Hepatocyte (in vitro differentiated cells): Measurements from ENCODE around the gene ZNF436. TPM values are rescaled to one million over a fixed set of nuclear protein-coding genes. Genes with fewer than 3 reads are reported as not detected.

Source experiments
- DNase-seq: peaks from one replicate; pipeline ENCODE4 v3.0.0-alpha.2; 2016; ENCODE audit warnings: low spot score
- H2AFZ ChIP-seq: fragments of 200-600 bp; sonication (generic); 2 replicates; pipeline ENCODE4 v1.6.0; 2016; ENCODE audit warnings: antibody characterized with exemption, mild to moderate bottlenecking
- H3K27ac ChIP-seq: fragments of 200-600 bp; sonication (generic); 2 replicates; pipeline ENCODE4 v1.5.1; 2016; ENCODE audit warnings: mild to moderate bottlenecking
- H3K27me3 ChIP-seq: fragments of 200-600 bp; sonication (generic); 2 replicates; pipeline ENCODE4 v1.6.1; 2016
- H3K36me3 ChIP-seq: fragments of 200-600 bp; sonication (generic); replicated peaks from 2 replicates; pipeline ENCODE4 v1.5.1; 2016; ENCODE audit warnings: low read depth; ENCODE audit not compliant: insufficient read depth
- H3K4me1 ChIP-seq: fragments of 200-600 bp; sonication (generic); 2 replicates; pipeline ENCODE4 v1.5.1; 2016; ENCODE audit warnings: mild to moderate bottlenecking, moderate library complexity; ENCODE audit not compliant: insufficient read depth
- H3K4me2 ChIP-seq: fragments of 200-600 bp; sonication (generic); 2 replicates; pipeline ENCODE4 v1.6.0; 2016
- H3K4me3 ChIP-seq: fragments of 200-600 bp; sonication (generic); 2 replicates; pipeline ENCODE4 v1.5.1; 2016; ENCODE audit warnings: mild to moderate bottlenecking
- H3K79me2 ChIP-seq: fragments of 200-600 bp; sonication (generic); 2 replicates; pipeline ENCODE4 v1.6.0; 2017; ENCODE audit warnings: mild to moderate bottlenecking
- H3K9me2 ChIP-seq: fragments of 200-600 bp; sonication (generic); replicated peaks from 2 replicates; pipeline ENCODE4 v1.6.0; 2017; ENCODE audit warnings: mild to moderate bottlenecking; ENCODE audit not compliant: insufficient read depth
- H3K9me3 ChIP-seq: fragments of 200-600 bp; sonication (generic); 2 replicates; pipeline ENCODE4 v1.5.1; 2016; ENCODE audit warnings: low read depth, mild to moderate bottlenecking
- H4K20me1 ChIP-seq: fragments of 200-600 bp; sonication (generic); 2 replicates; pipeline ENCODE4 v1.6.0; 2016; ENCODE audit warnings: mild to moderate bottlenecking; ENCODE audit not compliant: insufficient read depth, poor library complexity, severe bottlenecking
- EZH2 ChIP-seq: fragments of 200-600 bp; sonication (generic); IDR thresholded peaks from 2 replicates; pipeline ENCODE4 v1.6.1; 2016; ENCODE audit warnings: antibody characterized with exemption, mild to moderate bottlenecking, borderline replicate concordance
- EZH2phosphoT487 ChIP-seq: fragments of 200-600 bp; sonication (generic); IDR thresholded peaks from one replicate; pipeline ENCODE4 v1.6.1; 2018; ENCODE audit warnings: antibody characterized with exemption, mild to moderate bottlenecking, low read depth, moderate library complexity; ENCODE audit not compliant: unreplicated experiment, severe bottlenecking
- WGBS: methylation state at CpG from one replicate; pipeline ENCODE4 v1.1.6; 2016; ENCODE audit warnings: low lambda C conversion rate; ENCODE audit errors: missing lambda C conversion rate; 5-methylcytosine and 5-hydroxymethylcytosine counted together
- polyA plus RNA-seq: library from polyadenylated mRNA; unstranded; fragments of >200 nt; fragmentation: Nextera tagmentation; extraction: Ambion mirVana; gene quantifications from 2 replicates; pipeline ENCODE4 v1.2.1, GENCODE V29; 2016
- total RNA-seq: library from RNA; depleted of rRNA; stranded (reverse); fragments of >200 nt; gene quantifications from 2 replicates; pipeline ENCODE4 v1.2.3, GENCODE V29; 2014
- TF ChIP-seq, protein P1 (sequence below): fragments of 200-600 bp; sonication (generic); IDR thresholded peaks from 2 replicates; pipeline ENCODE4 v1.5.1; 2016; ENCODE audit warnings: antibody characterized with exemption, mild to moderate bottlenecking; ENCODE audit not compliant: poor library complexity

ZNF436 gene
- total and polyA plus RNA-seq, 2 experiments from 2014 or later: 7.5 to 15.5 TPM

DNA sequence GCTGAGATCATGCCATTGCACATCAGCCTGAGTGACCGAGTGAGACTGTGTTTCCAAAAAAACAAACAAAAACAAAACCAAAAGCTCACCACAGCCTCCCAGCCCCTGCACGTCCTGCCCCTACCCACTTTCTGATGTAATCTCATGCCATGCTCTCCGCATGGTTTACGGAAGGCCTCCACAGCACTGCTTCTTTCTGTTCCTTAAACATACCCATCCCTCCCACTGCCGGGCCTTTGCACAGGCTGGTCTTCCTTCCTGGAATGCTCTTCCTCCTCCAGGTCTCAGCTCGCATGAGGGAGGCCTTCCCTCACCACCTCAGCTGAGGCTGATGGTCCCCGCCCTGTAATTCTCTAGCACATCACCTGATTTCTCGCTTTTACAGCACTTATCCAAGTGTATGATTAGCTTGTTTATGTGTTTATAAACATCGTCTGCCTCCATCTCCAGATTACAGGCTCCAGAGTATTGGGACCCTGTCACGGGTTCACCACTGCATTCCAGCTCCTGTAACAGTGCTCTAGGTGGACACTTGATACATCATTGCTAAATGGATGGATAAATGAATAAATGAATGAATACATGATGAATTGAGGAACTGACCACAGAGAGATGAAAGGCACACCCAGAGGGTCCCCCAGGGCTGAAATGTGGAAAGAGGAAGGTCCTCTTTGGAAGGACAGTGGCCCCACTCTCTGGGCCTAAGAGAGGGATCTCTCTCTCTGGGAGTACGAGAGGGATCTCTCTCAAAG is 32.8 kb upstream of the ZNF436 start:
- H4K20me1 ChIP-seq: no peaks in the 10 kb centered on the region
- no peaks in the 10 kb centered on the region for H3K36me3 ChIP-seq
- H3K79me2 ChIP-seq: no peaks in the 10 kb centered on the region
- H3K4me1 ChIP-seq: peaks cover 18% of the 10 kb centered on the region
- no peak overlapping the region for H3K4me3 ChIP-seq
- H3K27ac ChIP-seq: peak overlapping the region; percentile 60
- WGBS: 88% methylated on average over 11 of the region's 11 CpGs
- TF ChIP-seq EZH2: no peak
- TF ChIP-seq EZH2phosphoT487: no peak
- TF ChIP-seq, protein P1, sequence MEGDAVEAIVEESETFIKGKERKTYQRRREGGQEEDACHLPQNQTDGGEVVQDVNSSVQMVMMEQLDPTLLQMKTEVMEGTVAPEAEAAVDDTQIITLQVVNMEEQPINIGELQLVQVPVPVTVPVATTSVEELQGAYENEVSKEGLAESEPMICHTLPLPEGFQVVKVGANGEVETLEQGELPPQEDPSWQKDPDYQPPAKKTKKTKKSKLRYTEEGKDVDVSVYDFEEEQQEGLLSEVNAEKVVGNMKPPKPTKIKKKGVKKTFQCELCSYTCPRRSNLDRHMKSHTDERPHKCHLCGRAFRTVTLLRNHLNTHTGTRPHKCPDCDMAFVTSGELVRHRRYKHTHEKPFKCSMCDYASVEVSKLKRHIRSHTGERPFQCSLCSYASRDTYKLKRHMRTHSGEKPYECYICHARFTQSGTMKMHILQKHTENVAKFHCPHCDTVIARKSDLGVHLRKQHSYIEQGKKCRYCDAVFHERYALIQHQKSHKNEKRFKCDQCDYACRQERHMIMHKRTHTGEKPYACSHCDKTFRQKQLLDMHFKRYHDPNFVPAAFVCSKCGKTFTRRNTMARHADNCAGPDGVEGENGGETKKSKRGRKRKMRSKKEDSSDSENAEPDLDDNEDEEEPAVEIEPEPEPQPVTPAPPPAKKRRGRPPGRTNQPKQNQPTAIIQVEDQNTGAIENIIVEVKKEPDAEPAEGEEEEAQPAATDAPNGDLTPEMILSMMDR: no peak
- H3K27me3 ChIP-seq: no peaks in the 10 kb centered on the region
- peak overlapping the region; percentile 61 for H3K4me2 ChIP-seq
- no peaks in the 10 kb centered on the region for H3K9me2 ChIP-seq
- no peaks in the 10 kb centered on the region for H3K9me3 ChIP-seq
- no peak overlapping the region for H2AFZ ChIP-seq
- DNase-seq: no peak

DNA sequence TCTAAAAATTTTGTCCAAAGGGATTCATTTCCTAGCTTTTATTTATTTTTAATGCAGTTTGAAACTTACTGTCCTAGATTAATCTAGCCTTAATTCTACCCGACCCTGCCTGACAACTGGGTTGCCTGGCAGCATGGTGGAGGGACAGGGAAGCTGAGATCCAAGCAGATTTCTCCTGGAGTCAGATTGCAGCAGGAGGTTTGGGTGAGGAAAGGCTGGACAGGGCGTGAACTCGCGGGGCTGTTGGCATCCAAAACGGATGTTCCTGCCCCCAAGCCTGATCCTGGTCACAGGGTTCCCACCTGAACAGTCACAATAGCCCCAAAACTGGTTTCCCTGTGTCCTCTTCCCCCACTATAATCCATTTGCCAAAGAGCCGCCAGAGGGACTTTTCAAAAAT is 31.7 kb upstream of the ZNF436 start:
- Histone ChIP-seq H3K36me3 (no peaks in the 10 kb centered on the region), H3K79me2 (no peaks in the 10 kb centered on the region), H3K9me2 (no peaks in the 10 kb centered on the region), H3K27ac (no peak overlapping the region), H4K20me1 (no peaks in the 10 kb centered on the region), H3K27me3 (no peaks in the 10 kb centered on the region), H2AFZ (no peak overlapping the region), H3K9me3 (no peaks in the 10 kb centered on the region), H3K4me2 (no peak overlapping the region), H3K4me3 (no peak overlapping the region), H3K4me1 (peaks cover 18% of the 10 kb centered on the region)
- WGBS: 78% methylated on average over 6 of the region's 6 CpGs
- no peak for DNase-seq
- TF ChIP-seq EZH2phosphoT487 (no peak), EZH2 (no peak)
- TF ChIP-seq, protein P1: no peak

DNA sequence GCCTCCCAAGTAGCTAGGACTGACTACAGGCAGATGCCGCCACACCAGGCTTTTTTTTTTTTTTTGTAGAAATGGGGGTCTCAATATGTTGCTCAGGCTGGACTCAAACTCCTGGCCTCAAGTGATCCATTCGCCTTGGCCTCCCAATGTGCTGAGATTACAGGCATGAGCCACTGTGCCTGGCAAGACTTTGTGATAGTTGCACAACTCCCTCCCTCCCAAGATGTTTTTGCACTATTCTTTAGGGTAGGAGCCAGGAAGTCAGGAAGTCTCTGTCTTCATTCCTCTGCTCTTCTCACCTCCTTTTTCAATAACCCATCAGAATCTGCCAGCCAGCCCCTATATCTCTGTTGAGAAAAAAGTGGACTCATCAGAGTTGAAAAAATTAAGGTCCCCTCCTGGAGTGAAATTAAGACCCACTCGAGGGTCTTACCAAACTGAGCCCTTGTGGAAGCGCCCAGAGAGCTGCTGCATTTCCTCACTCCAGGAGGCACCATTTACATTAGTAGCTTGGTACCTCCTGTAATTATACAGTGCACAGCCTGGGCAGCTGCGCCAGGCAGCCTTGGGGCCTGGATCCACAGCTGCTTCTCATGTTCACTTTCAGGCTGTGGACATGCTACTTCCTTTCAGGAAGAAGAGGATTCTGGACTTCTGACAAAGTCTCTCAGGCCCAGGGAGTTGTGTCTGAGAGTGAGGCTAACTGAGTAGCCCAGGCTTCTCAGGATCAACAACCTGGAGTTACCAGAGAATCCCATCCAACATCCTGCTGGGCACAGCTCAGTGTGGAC is 30.9 kb upstream of the ZNF436 start:
- WGBS: 93% methylated on average over 5 of the region's 5 CpGs
- no peak overlapping the region for H3K4me3 ChIP-seq
- no peaks in the 10 kb centered on the region for H3K9me2 ChIP-seq
- H4K20me1 ChIP-seq: no peaks in the 10 kb centered on the region
- no peaks in the 10 kb centered on the region for H3K27me3 ChIP-seq
- H3K9me3 ChIP-seq: no peaks in the 10 kb centered on the region
- no peak overlapping the region for H3K4me2 ChIP-seq
- no peak overlapping the region for H2AFZ ChIP-seq
- DNase-seq: no peak
- H3K36me3 ChIP-seq: no peaks in the 10 kb centered on the region
- H3K79me2 ChIP-seq: no peaks in the 10 kb centered on the region
- no peak overlapping the region for H3K27ac ChIP-seq
- peaks cover 18% of the 10 kb centered on the region for H3K4me1 ChIP-seq
- TF ChIP-seq EZH2phosphoT487: no peak
- TF ChIP-seq, protein P1: no peak
- no peak for TF ChIP-seq EZH2
